Activated gamma-delta T cell (primary cell): ENCODE results near the gene HOXA5.

Source experiments
- DNase-seq: peaks from one replicate; lab custom pipeline; 2025; lab: John Stamatoyannopoulos, UW

Gene HOXA5

DNA sequence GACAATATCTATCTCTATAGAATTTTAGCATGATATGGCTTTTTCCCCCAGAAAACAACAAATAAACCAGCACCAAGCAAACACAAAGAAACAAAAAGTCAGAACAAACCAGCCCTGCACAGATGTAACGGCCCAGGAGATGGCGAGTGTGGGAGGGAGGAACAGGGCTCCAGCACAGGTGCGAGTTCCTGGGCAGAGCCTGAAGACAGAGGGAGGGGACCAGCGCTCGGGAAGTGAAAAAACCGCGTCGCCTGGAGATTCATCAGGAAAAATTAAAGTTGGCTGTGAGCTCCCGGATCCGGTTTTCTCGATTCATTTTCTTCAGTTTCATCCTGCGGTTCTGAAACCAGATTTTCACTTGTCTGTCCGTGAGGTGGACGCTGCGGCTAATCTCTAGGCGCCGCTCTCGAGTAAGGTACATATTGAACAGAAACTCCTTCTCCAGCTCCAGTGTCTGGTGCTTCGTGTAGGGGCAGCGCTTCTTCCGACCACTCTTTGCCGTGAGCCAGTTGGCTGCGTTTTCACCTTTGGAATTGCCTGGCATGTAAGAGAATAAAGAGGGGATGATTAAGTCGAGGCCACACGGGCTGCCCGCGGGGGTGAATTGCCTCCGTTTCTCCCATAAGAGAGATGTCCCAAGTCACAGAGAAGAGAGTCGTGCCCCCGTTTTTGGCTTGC is 28.3 kb upstream of the HOXA5 start:
- no peak for DNase-seq

DNA sequence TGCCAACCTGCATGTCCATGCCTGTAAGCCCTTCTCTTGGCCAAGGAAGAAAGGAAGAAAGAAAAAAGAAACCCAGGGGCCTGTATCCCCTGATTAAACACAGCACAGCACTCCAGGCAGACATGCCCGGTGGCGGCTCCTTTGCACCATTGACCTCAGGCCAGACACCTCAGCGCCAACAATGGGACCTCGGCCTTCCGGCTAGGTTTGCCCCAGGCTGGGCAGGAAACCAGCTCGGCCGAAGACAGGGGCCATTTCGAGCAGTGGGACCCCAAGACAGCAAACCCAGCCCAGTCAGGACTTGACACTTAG is 27.8 kb upstream of the HOXA5 start:
- DNase-seq = no peak

- no peak for DNase-seq
These were observed 27.2 kb upstream of the HOXA5 start for GRCh38 chr7:27170426-27171324.

DNA sequence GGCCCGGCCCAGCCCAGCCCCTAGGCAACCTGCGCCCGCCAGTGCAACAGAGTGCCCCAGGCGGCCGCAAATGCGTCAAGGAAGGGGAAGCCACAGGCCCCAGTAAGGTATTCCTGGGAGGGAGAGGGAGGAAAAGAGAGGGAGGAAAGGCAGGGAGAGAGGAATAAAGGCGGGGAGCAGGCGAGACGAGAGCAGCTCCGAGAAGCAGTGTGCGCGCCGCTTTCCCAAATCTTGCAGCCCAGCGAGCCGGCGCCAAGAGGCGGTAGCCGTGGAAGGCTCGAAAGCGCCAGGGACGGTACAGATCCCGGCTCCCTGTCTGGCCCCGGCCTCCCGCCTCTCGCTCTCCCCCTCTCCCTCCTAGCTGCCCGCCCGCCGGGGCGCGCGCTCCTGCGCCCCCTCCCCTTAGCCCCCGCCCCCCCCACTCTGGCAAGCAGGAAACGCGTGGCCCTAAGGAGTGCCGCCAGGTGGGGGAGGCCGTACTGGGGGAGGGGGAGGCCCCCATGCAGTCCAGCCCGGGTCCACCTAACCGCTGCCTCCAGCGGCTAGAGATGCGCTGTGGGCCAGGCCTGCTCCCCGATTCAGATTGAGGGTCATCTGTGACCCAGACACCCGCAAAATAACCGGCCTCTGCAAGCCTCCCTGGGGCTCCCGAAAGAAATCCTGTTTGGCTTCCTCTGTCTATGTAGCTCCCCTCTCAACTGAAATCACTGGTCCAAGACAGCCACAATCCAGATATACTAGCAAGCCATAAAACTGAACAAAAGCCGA is 26.4 kb upstream of the HOXA5 start:
- DNase-seq = no peak

- DNase-seq = no peak
These were observed 24.9 kb upstream of the HOXA5 start for GRCh38 chr7:27168265-27168947.

DNA sequence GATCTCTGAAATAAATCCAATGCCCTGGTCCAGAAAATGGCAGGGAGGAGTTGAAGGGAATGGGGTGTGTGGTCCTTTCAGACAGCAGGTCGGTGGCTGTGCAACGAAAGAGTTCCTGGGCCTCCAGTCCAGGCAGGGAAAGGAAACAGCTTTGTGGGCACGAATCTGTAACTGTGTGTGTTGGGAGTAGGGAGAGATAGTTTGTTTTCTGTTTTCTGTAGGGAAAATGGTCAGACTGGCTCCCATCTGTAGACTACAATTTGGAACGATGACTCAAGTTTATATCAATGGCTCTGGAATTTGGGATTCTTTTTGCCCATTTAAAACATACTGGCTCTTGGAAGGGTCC is 24.4 kb upstream of the HOXA5 start:
- no peak for DNase-seq

- no peak for DNase-seq
These were observed 23.3 kb upstream of the HOXA5 start for GRCh38 chr7:27166531-27167505.

- DNase-seq = no peak
These were observed 22.6 kb upstream of the HOXA5 start for GRCh38 chr7:27165996-27166530.

DNA sequence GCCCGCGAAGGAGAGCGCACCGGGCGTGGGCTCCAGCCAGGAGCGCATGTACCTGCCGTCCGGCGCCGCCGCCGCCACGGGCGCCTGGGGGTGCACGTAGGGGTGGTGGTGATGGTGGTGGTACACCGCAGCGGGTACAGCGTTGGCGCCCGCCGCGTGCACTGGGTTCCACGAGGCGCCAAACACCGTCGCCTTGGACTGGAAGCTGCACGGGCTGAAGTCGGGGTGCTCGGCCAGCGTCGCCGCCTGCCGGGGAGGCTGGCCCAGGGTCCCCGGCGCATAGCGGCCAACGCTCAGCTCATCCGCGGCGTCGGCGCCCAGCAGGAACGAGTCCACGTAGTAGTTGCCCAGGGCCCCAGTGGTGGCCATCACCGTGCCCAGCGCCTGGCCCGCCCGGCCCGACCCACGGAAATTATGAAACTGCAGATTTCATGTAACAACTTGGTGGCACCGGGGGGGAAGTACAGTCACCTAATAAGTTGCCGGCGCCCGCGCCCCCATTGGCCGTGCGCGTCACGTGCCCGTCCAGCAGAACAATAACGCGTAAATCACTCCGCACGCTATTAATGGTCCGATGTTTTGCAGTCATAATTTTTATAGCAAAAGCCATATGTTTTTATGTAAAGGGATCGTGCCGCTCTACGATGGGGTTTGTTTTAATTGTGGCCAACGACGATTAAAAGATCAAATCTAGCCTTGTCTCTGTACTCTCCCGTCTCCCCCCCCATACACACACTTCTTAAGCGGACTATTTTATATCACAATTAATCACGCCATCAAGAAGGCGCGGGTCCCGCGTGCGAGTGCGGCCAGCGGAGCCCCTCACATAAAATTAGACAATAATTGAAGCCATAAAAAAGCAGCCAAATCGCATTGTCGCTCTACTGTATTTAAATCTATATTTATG is 21.9 kb upstream of the HOXA5 start, which contains the start of gene HOXA9:
Gene HOXA9 (minus strand): TSS at position 449 of the 907 bp plus-strand sequence. CDS start 80 bp downstream, at position 369.
- DNase-seq = no peak

DNA sequence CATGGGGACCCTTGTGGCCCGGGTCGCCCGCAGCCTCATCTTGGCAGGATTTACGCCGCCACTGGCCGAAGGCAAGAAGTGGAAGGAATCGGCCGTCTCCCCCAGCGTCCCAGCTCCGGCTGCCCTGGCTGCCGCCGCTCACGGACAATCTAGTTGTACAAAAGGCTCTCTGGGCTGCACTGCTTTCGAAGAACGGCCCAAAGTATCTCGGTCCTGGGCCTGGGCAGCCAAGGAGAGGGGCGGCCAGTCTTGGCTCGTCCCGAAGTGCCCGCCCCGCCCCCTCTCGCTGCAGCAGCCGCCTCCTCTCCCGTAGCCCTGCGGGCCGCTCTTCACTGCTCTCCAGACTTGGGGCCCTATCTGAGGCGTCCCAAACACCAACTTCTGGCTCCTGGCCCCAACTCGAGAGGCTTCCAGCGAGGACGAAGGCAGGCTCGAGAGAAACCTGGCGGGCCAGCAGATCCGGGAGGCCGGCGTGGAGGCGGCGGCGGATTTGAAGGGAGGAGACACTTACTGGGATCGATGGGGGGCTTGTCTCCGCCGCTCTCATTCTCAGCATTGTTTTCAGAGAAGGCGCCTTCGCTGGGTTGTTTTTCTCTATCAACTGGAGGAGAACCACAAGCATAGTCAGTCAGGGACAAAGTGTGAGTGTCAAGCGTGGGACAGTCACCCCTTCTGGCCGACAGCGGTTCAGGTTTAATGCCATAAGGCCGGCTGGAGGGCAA is 21.0 kb upstream of the HOXA5 start:
- no peak for DNase-seq

GRCh38 chr7:27164045-27164366 is 20.5 kb upstream of the HOXA5 start:
- no peak for DNase-seq

- DNase-seq = no peak
These were observed 20.0 kb upstream of the HOXA5 start for GRCh38 chr7:27163288-27164044.

DNA sequence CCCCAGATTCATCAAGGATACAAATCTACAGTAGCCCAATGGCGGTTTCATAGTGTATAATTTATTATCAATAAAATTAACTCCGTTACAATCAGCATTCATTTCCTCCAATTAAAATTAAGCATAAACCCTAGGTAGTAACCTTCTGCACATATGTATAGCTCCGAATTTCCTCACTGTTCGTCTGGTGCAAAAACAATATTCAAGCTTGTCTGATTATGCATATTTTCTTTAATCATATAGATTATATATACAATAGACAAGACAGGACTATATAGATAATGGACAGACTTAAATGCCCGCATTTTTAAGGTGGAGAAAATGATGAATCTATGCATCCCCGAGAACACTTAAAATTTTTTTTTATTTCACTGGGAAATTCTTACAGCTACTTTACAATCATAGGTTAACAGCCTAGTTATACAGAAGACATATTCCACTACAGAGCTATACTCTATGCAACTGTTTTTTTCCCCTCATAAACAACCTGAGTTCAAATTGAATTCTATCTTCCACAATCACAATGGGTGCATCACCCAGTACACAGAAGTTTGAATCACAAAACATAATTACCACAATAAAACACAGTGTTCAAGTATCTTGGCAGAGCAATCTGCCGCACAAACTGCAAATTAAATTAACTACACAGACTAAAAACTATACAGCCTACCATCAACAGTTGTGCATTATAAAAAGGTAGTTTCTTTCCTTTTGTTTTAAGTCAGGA is 19.2 kb upstream of the HOXA5 start:
- DNase-seq = no peak

DNA sequence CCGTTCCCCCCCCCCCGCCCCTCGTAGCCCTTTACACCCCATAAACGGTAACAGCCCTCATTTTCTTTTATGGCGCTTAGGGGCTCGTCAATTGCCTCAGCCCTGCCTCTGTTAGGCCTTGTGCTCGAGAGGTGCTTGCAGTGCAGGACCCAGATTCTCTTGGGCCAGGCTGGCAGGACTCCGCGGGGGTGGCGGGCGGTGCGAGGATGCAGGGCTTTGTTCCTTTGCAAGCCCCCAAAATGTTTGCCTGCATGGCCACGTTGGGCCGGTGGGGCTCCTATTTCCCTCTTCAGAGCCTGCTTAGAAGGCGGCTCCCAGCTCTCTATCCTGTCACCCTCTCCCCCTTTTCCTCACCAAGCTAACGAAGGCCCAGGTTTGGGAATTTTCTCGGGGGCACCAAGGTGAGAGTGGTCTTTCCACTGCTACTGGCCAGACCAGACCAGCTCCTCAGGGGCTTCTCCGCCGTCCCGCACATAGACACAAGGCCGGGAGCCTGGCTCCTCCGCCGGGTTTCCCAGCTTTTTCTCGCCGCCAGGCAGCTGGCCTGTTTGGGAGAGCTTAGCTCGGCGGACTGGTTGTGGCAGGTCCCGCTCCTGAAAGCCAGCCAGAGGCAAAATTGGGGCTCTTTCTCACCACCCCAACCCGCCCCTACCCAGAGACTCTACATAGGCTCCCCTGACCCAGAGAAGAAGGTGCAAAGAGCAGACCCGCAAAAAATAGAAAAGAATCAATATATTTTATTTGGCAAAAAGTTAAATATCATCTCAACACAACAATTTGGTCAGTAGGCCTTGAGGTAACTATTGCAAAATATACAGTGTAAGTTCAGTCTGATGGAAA is 18.5 kb upstream of the HOXA5 start:
- DNase-seq = no peak

- DNase-seq = no peak
These were observed 17.8 kb upstream of the HOXA5 start for GRCh38 chr7:27161214-27161720.

DNA sequence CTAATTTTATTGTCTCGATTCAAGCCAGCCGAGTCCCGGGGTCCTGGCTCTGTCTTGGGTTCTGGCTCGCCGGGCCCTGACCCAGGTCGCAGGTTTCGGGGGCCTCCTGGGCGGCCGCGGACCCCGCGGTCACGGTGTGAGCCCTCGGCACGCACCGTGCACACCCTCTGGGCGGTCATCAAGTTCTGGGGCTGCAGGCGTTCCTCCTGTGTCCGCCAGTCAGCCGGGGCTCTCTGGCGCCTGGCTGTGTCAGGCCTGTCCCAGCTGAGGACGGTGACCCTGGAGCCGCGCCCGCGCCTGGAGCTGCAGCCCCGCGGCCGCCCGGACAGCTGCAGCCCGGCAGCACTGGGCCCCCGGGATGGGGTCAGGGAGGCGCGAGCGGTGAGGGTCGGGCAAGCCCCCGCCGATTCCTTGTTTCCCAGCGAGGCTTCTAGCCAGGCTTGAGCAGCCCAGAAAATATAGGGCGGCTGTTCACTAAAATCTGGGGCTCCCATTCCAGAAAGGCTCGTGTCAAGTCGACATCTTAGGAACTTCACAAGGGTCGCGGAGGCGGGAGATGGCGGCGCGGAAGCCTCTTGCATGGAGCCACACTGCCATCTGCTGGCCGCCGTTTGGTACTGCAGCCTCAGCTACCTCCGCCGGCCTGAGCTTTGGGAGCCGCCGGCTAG is 17.2 kb upstream of the HOXA5 start:
- peak; percentile 65 for DNase-seq
